B cell (primary cell): ENCODE measurements around the gene PIP4K2A. TPM values are rescaled to one million over a fixed set of nuclear protein-coding genes. Genes with fewer than 3 reads are reported as not detected.

Source experiments
- ATAC-seq: fragments of 200-7000 bp; cut with Tn5 transposase; one replicate; pipeline ENCODE4 v1.10.0; 2021; ENCODE audit warnings: low read depth, mild to moderate bottlenecking, moderate number of reproducible peaks, moderate library complexity
- CTCF ChIA-PET: fragments of 350-600 bp; sonication (Branson Sonifier 250); formaldehyde crosslinking; loops from one replicate; lab custom pipeline; 2021; ENCODE audit warnings: antibody characterized with exemption, inconsistent platforms; lab: Charles Lee
- POLR2A ChIA-PET: fragments of 350-600 bp; sonication (Branson Sonifier 250); formaldehyde crosslinking; loops from one replicate; lab custom pipeline; 2021; ENCODE audit warnings: antibody characterized with exemption; lab: Charles Lee
- DNase-seq: peaks from one replicate; pipeline ENCODE4 v3.0.0; 2013
- H2AFZ ChIP-seq: 2 replicates; pipeline ENCODE4 v1.6.1; 2012; ENCODE audit warnings: mild to moderate bottlenecking, low read depth, low read length; ENCODE audit not compliant: insufficient read depth, poor library complexity, severe bottlenecking
- H3K27ac ChIP-seq, 2 donors: 1 replicate in 1 of 2; 2 replicates in 1 of 2; pipeline ENCODE4 v1.5.1; 2012 to 2013; ENCODE audit warnings: low read length in 2 of 2, mild to moderate bottlenecking in 2 of 2, moderate library complexity in 1 of 2
- H3K27me3 ChIP-seq, 4 experiments: fragments of 200-600 bp in 1 of 4; sonication (generic) in 1 of 4; replicated peaks in 1 of 4; 1 replicate in 2 of 4; 2 replicates in 2 of 4; pipeline versions ENCODE4 v1.6.1 to v1.7.0; 2013 to 2016; ENCODE audit warnings: low read length in 3 of 4, mild to moderate bottlenecking in 2 of 4, mixed read lengths in 1 of 4, moderate library complexity in 1 of 4; ENCODE audit not compliant: insufficient read depth in 4 of 4, control insufficient read depth in 3 of 4; ENCODE audit errors: control extremely low read depth in 1 of 4
- H3K36me3 ChIP-seq, 2 experiments: replicated peaks in 1 of 2; 1 replicate in 1 of 2; 2 replicates in 1 of 2; pipeline versions ENCODE4 v1.6.1 to v1.7.1; 2013; ENCODE audit warnings: low read length in 1 of 2; ENCODE audit not compliant: insufficient read depth in 2 of 2, control insufficient read depth in 1 of 2; ENCODE audit errors: control extremely low read depth in 1 of 2, extremely low read depth in 1 of 2
- H3K4me1 ChIP-seq, 2 donors: fragments of 200-600 bp in 1 of 2; sonication (generic) in 1 of 2; 1 replicate in 1 of 2; 2 replicates in 1 of 2; pipeline versions ENCODE4 v1.5.1 to v1.6.1; 2013 to 2017; ENCODE audit warnings: low read length in 2 of 2; ENCODE audit not compliant: control insufficient read depth in 2 of 2, insufficient read depth in 2 of 2
- H3K4me2 ChIP-seq: replicated peaks from 2 replicates; pipeline ENCODE3; 2012; ENCODE audit warnings: mild to moderate bottlenecking, low read depth, low read length; ENCODE audit not compliant: poor library complexity, severe bottlenecking
- H3K4me3 ChIP-seq, 5 experiments: fragments of 200-600 bp in 1 of 5; sonication (generic) in 1 of 5; 1 replicate in 3 of 5; 2 replicates in 2 of 5; pipeline versions ENCODE4 v1.5.1 to v1.7.0; 2011 to 2016; ENCODE audit warnings: low read length in 4 of 5, mild to moderate bottlenecking in 4 of 5, low read depth in 2 of 5, control low read depth in 1 of 5, moderate library complexity in 1 of 5; ENCODE audit not compliant: insufficient read depth in 1 of 5; ENCODE audit errors: control extremely low read depth in 1 of 5, extremely low read depth in 1 of 5
- H3K79me2 ChIP-seq: fragments of 200-600 bp; sonication (generic); one replicate; pipeline ENCODE4 v1.6.0; 2016; ENCODE audit warnings: low read length; ENCODE audit not compliant: control insufficient read depth, insufficient read depth
- H3K9ac ChIP-seq: fragments of 200-600 bp; sonication (generic); 2 replicates; pipeline ENCODE4 v1.6.1; 2017; ENCODE audit warnings: mild to moderate bottlenecking, low read length, moderate library complexity
- H3K9me3 ChIP-seq, 3 donors: one replicate each; pipeline versions ENCODE4 v1.6.1 to v1.7.1; 2013; ENCODE audit warnings: low read length in 2 of 3; ENCODE audit not compliant: control insufficient read depth in 2 of 3, insufficient read depth in 1 of 3; ENCODE audit errors: control extremely low read depth in 1 of 3
- H4K20me1 ChIP-seq: 2 replicates; pipeline ENCODE4 v1.6.0; 2012; ENCODE audit warnings: mild to moderate bottlenecking, low read length; ENCODE audit not compliant: insufficient read depth, control insufficient read depth, poor library complexity, severe bottlenecking
- H3K27ac Mint-ChIP-seq: one replicate; pipeline ENCODE4 v1.8.0; 2021; ENCODE audit warnings: mixed read lengths
- H3K27me3 Mint-ChIP-seq: one replicate; pipeline ENCODE4 v1.8.0; 2021; ENCODE audit warnings: mixed read lengths
- H3K4me1 Mint-ChIP-seq: one replicate; pipeline ENCODE4 v1.8.0; 2021; ENCODE audit warnings: mixed read lengths
- H3K4me3 Mint-ChIP-seq: one replicate; pipeline ENCODE4 v1.8.0; 2021; ENCODE audit warnings: mixed read lengths
- H3K9me3 Mint-ChIP-seq: one replicate; pipeline ENCODE4 v1.8.0; 2022; ENCODE audit warnings: mixed read lengths; ENCODE audit not compliant: insufficient read depth
- CTCF ChIP-seq: fragments of 200-600 bp; IDR thresholded peaks from one replicate; pipeline ENCODE4 v1.8.0; 2022; ENCODE audit warnings: antibody characterized with exemption, mild to moderate bottlenecking
- EZH2 ChIP-seq: IDR thresholded peaks from 2 replicates; pipeline ENCODE4 v1.6.1; 2012; ENCODE audit warnings: borderline replicate concordance, low read depth, mild to moderate bottlenecking, moderate library complexity, low read length; ENCODE audit not compliant: insufficient read depth, poor library complexity, severe bottlenecking
- WGBS: methylation state at CpG from one replicate; pipeline ENCODE4 v1.1.5; 2013; ENCODE audit warnings: missing lambda C conversion rate; ENCODE audit not compliant: insufficient coverage; 5-methylcytosine and 5-hydroxymethylcytosine counted together
- intact Hi-C: fragments of 100-400 bp; cut with micrococcal nuclease; formaldehyde crosslinking; loops from one replicate; pipeline ENCODE4 v1.10.0; 2022
- polyA plus RNA-seq: library from polyadenylated mRNA; depleted of rRNA; stranded (reverse); fragments of >200 nt; gene quantifications from 2 replicates; pipeline ENCODE4 v1.2.3, GENCODE V29; 2012
- total RNA-seq, 2 donors: library from RNA; stranded (reverse); fragments of 120-200 nt in 1 of 2; gene quantifications; 1 replicate in 1 of 2; 2 replicates in 1 of 2; pipeline versions ENCODE4 v1.2.3 to v1.2.4, GENCODE V29; 2013 to 2022

The PIP4K2A gene
- total and polyA plus RNA-seq, 2 donors (not counting 1 experiment from before 2014, with no cell fraction given): 21.8 to 103 TPM

GRCh38 chr10:22560096-22560912 lies 154.1 kb downstream of the PIP4K2A start:
- Histone ChIP-seq H3K9me3 (no peaks in the 10 kb centered on the region), H3K36me3 (peaks cover 4 to 38% of the 10 kb centered on the region in 2 experiments), H3K27ac (no peak overlapping the region), H3K4me3 (no peak overlapping the region), H3K4me2 (no peak overlapping the region), H3K9ac (no peak overlapping the region), H2AFZ (no peak overlapping the region), H3K27me3 (no peaks in the 10 kb centered on the region), H4K20me1 (no peaks in the 10 kb centered on the region), H3K79me2 (no peaks in the 10 kb centered on the region), H3K4me1 (peaks cover 4 to 8% of the 10 kb centered on the region in 2 donors)
- Mint-ChIP-seq H3K9me3 (no peaks in the 10 kb centered on the region), H3K4me3 (no peak overlapping the region), H3K27me3 (no peaks in the 10 kb centered on the region), H3K4me1 (peaks cover 15% of the 10 kb centered on the region), H3K27ac (no peak overlapping the region)
- WGBS: 95% methylated on average over 9 of the region's 17 CpGs
- DNase-seq (no peak), ATAC-seq (no peak)
- TF ChIP-seq EZH2: no peak
- no peak for TF ChIP-seq CTCF
- POLR2A ChIA-PET: no interaction called here
- intact Hi-C loops: no loop called here
- CTCF ChIA-PET: interaction anchor here (0.6 to 1.1 kb wide), 3 partner anchors 15 to 429 kb away, joined by 3 read pairs; no protein-coding TSS in a partner anchor

- no peak overlapping the region for H3K27ac ChIP-seq
- Mint-ChIP-seq H3K4me1 (no peaks in the 10 kb centered on the region), H3K27ac (no peak overlapping the region), H3K27me3 (no peaks in the 10 kb centered on the region), H3K4me3 (no peak overlapping the region), H3K9me3 (no peaks in the 10 kb centered on the region)
- TF ChIP-seq EZH2: no peak
- TF ChIP-seq CTCF: no peak
- no CpG with 5 or more reads among the region's 1 CpG for WGBS
- ATAC-seq: no peak
- H3K4me3 ChIP-seq: no peak overlapping the region
- ChIA-PET CTCF (no interaction called here), POLR2A (no interaction called here)
- intact Hi-C loops: no loop called here
- H3K9me3 ChIP-seq: no peaks in the 10 kb centered on the region
- no peak overlapping the region for H3K4me2 ChIP-seq
- no peaks in the 10 kb centered on the region for H3K4me1 ChIP-seq
- H3K27me3 ChIP-seq: no peaks in the 10 kb centered on the region
- H3K36me3 ChIP-seq: peaks cover 1 to 41% of the 10 kb centered on the region in 2 experiments
- H3K9ac ChIP-seq: no peak overlapping the region
- no peaks in the 10 kb centered on the region for H4K20me1 ChIP-seq
- no peaks in the 10 kb centered on the region for H3K79me2 ChIP-seq
- DNase-seq: no peak
- no peak overlapping the region for H2AFZ ChIP-seq
Observed at GRCh38 chr10:22557321-22557720, 157.1 kb downstream of the PIP4K2A start.
